DOHH2 (cell line): ENCODE measurements around the gene TBL1XR1.

ENCODE experiments used
- H3F3A ChIP-seq: fragments of 200-600 bp; sonication (generic), shearing (Covaris generic); 2 replicates; pipeline ENCODE4 v1.6.0; 2016; ENCODE audit warnings: antibody characterized with exemption, mild to moderate bottlenecking; ENCODE audit not compliant: control insufficient read depth, insufficient read depth
- H3K27ac ChIP-seq: fragments of 200-600 bp; sonication (generic); 2 replicates; pipeline ENCODE4 v1.5.1; 2014; ENCODE audit warnings: low read depth, mild to moderate bottlenecking, low read length, moderate library complexity
- H3K27me3 ChIP-seq: fragments of 200-600 bp; sonication (generic); 2 replicates; pipeline ENCODE4 v1.6.1; 2014; ENCODE audit warnings: mild to moderate bottlenecking, low read length, mixed read lengths; ENCODE audit not compliant: control insufficient read depth
- H3K36me3 ChIP-seq: fragments of 200-600 bp; sonication (generic); 2 replicates; pipeline ENCODE4 v1.6.1; 2014; ENCODE audit warnings: mild to moderate bottlenecking, low read length, moderate library complexity, mixed read lengths; ENCODE audit not compliant: control insufficient read depth
- H3K4me1 ChIP-seq: fragments of 200-600 bp; sonication (generic); 2 replicates; pipeline ENCODE4 v1.6.1; 2014; ENCODE audit warnings: mild to moderate bottlenecking, low read length, mixed read lengths; ENCODE audit not compliant: control insufficient read depth
- H3K4me2 ChIP-seq: fragments of 200-600 bp; sonication (generic); 2 replicates; pipeline ENCODE4 v1.6.0; 2014; ENCODE audit warnings: mild to moderate bottlenecking, low read length, moderate library complexity
- H3K4me3 ChIP-seq: fragments of 200-600 bp; sonication (generic); 2 replicates; pipeline ENCODE4 v1.5.1; 2014; ENCODE audit warnings: mild to moderate bottlenecking, low read length, mixed read lengths
- H3K79me2 ChIP-seq: fragments of 200-600 bp; sonication (generic); 2 replicates; pipeline ENCODE4 v1.6.1; 2014; ENCODE audit warnings: mild to moderate bottlenecking, low read length, mixed read lengths; ENCODE audit not compliant: control insufficient read depth
- H3K9me2 ChIP-seq: fragments of 200-600 bp; sonication (generic); replicated peaks from 2 replicates; pipeline ENCODE4 v1.6.1; 2014; ENCODE audit warnings: mild to moderate bottlenecking, low read length, mixed read lengths; ENCODE audit not compliant: control insufficient read depth
- H3K9me3 ChIP-seq: fragments of 200-600 bp; sonication (generic); 2 replicates; pipeline ENCODE4 v1.6.1; 2014; ENCODE audit warnings: antibody characterized with exemption, low read length, mixed read lengths; ENCODE audit not compliant: control insufficient read depth, insufficient read depth
- H4K20me1 ChIP-seq: fragments of 200-600 bp; sonication (generic); 2 replicates; pipeline ENCODE4 v1.6.0; 2014; ENCODE audit warnings: low read depth, mild to moderate bottlenecking, antibody characterized with exemption, low read length, moderate library complexity; ENCODE audit not compliant: control insufficient read depth, insufficient read depth
- EZH2phosphoT487 ChIP-seq: fragments of 200-600 bp; sonication (generic); IDR thresholded peaks from 2 replicates; pipeline ENCODE4 v1.6.1; 2017; ENCODE audit warnings: borderline replicate concordance, mild to moderate bottlenecking, antibody characterized with exemption, low read length, moderate library complexity, mixed read lengths
- TF ChIP-seq, protein P1 (sequence below): fragments of 200-600 bp; sonication (generic); IDR thresholded peaks from one replicate; pipeline ENCODE4 v1.5.1; 2014; ENCODE audit warnings: antibody characterized with exemption, mild to moderate bottlenecking, low read depth, low read length; ENCODE audit not compliant: poor library complexity, severe bottlenecking

TBL1XR1 gene

DNA sequence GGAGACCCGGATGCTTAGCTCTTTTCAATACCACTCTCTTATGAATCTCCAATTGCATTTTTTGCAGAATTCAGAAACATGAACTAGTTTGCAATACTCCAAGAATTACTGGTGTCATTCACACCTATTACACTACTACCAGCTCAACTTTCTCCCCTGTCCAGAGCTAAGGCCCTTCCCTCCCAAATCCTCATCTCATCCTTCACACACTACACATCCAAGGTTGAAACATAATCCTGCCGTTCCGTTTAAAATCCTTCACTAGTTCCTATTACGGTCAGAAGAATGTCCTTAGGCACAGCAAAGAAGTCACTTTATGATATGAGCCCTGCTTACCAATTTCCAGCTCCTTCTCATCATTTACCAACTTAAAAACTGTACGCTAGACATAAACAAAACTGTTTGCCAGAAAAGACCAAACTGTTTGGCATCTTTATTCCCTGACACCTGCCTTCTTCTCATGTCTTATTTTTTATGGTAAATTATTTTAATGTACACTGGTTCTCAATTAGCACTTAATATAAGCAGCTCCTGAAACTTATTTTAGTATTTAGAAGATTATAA is 22.6 kb downstream of the TBL1XR1 start:
- Histone ChIP-seq H3K79me2 (peaks cover 100% of the 10 kb centered on the region), H3K27me3 (no peaks in the 10 kb centered on the region), H3K36me3 (peaks cover 45% of the 10 kb centered on the region), H3F3A (peaks cover 6% of the 10 kb centered on the region; the same call in 1 of the 2 replicates), H3K4me3 (no peak overlapping the region), H3K4me2 (no peak overlapping the region), H3K4me1 (peaks cover 10% of the 10 kb centered on the region), H3K27ac (no peak overlapping the region), H3K9me3 (no peaks in the 10 kb centered on the region), H4K20me1 (peaks cover 26% of the 10 kb centered on the region), H3K9me2 (no peaks in the 10 kb centered on the region)
- TF ChIP-seq, protein P1, sequence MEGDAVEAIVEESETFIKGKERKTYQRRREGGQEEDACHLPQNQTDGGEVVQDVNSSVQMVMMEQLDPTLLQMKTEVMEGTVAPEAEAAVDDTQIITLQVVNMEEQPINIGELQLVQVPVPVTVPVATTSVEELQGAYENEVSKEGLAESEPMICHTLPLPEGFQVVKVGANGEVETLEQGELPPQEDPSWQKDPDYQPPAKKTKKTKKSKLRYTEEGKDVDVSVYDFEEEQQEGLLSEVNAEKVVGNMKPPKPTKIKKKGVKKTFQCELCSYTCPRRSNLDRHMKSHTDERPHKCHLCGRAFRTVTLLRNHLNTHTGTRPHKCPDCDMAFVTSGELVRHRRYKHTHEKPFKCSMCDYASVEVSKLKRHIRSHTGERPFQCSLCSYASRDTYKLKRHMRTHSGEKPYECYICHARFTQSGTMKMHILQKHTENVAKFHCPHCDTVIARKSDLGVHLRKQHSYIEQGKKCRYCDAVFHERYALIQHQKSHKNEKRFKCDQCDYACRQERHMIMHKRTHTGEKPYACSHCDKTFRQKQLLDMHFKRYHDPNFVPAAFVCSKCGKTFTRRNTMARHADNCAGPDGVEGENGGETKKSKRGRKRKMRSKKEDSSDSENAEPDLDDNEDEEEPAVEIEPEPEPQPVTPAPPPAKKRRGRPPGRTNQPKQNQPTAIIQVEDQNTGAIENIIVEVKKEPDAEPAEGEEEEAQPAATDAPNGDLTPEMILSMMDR: no peak
- TF ChIP-seq EZH2phosphoT487: no peak

DNA sequence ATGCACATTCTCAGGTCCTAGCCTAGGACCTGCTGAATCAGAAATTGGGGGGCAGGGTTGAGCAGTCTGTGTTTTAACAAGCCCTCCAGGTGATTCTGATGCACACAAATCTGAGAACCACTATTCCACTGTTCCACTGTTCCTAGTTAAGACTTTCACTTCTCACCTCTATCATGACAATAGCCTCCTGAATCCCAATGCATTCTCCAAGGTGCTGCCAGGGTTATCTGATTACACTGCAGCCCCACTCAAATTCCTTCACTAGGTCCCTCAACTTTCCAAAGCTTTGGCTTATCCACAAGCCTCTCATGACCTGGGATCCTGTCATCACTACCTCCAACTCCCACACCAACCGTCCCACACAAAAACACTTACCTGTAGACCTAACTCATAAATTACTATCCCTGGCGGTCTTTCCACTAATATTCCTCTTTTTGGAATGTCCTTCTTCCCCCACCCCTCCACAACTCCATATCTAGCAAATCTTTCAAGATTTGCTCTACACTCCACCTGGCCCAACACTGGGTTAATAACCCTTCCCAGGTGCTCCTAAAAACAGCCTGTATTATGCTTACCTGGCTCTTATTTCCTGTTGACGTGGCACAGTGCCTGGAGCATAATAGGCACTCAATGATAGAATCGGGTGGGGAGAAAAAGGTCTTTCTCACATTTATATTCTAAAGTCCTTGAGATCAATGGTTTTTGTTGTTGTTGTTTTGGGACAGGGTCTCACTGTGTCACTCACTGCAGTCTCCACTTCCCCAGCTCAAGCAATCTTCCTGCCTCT is 27.2 kb downstream of the TBL1XR1 start:
- H3K27me3 ChIP-seq: no peaks in the 10 kb centered on the region
- no peak overlapping the region for H3K27ac ChIP-seq
- H3K9me2 ChIP-seq: no peaks in the 10 kb centered on the region
- H3F3A ChIP-seq: peaks cover 2% of the 10 kb centered on the region; the same call in 1 of the 2 replicates
- H3K36me3 ChIP-seq: peaks cover 65% of the 10 kb centered on the region
- TF ChIP-seq, protein P1: no peak
- no peak for TF ChIP-seq EZH2phosphoT487
- no peak overlapping the region for H3K4me2 ChIP-seq
- H3K4me1 ChIP-seq: peaks cover 17% of the 10 kb centered on the region
- peaks cover 22% of the 10 kb centered on the region for H4K20me1 ChIP-seq
- H3K79me2 ChIP-seq: peaks cover 100% of the 10 kb centered on the region
- H3K4me3 ChIP-seq: no peak overlapping the region
- H3K9me3 ChIP-seq: no peaks in the 10 kb centered on the region

GRCh38 chr3:177168431-177168830 is 28.9 kb downstream of the TBL1XR1 start:
- Histone ChIP-seq H3K27ac (no peak overlapping the region), H4K20me1 (peaks cover 14% of the 10 kb centered on the region), H3K4me3 (no peak overlapping the region), H3K27me3 (no peaks in the 10 kb centered on the region), H3K36me3 (peaks cover 69% of the 10 kb centered on the region), H3K4me2 (no peak overlapping the region), H3K9me3 (no peaks in the 10 kb centered on the region), H3K79me2 (peaks cover 100% of the 10 kb centered on the region), H3K4me1 (peaks cover 17% of the 10 kb centered on the region), H3F3A (peaks cover 2% of the 10 kb centered on the region; the same call in 1 of the 2 replicates), H3K9me2 (no peaks in the 10 kb centered on the region)
- TF ChIP-seq, protein P1: no peak
- no peak for TF ChIP-seq EZH2phosphoT487
